T-helper 1 cell (primary cell): ENCODE measurements around the gene RPTOR.

Experiments used
- DNase-seq, 5 donors: peaks; one replicate each; pipeline ENCODE4 v3.0.0-alpha.2; 2012 to 2020

RPTOR gene

GRCh38 chr17:80822700-80823410 lies 278.2 kb downstream of the RPTOR start:
- peak in 1 of 5 donors; percentile 44 for DNase-seq

- DNase-seq = no peak
These were observed 280.2 kb downstream of the RPTOR start for GRCh38 chr17:80824549-80825470.

- no peak for DNase-seq
These were observed 281.1 kb downstream of the RPTOR start for GRCh38 chr17:80825471-80826345.

- no peak for DNase-seq
These were observed 281.8 kb downstream of the RPTOR start for GRCh38 chr17:80826346-80826954.

- peak in 1 of 5 donors; percentile 47 for DNase-seq
These were observed 282.5 kb downstream of the RPTOR start for GRCh38 chr17:80826955-80827645.

GRCh38 chr17:80827646-80828643 lies 283.3 kb downstream of the RPTOR start:
- no peak for DNase-seq

- DNase-seq = no peak
These were observed 284.7 kb downstream of the RPTOR start for GRCh38 chr17:80829166-80829813.

GRCh38 chr17:80830020-80830780 lies 285.6 kb downstream of the RPTOR start:
- DNase-seq = no peak

- no peak for DNase-seq
These were observed 286.9 kb downstream of the RPTOR start for GRCh38 chr17:80831491-80831890.

- DNase-seq = no peak
These were observed 287.6 kb downstream of the RPTOR start for GRCh38 chr17:80832266-80832676.

GRCh38 chr17:80832888-80833583 lies 288.4 kb downstream of the RPTOR start:
- DNase-seq = peak; percentile 25 to 93 (median 43)

- no peak for DNase-seq
These were observed 289.6 kb downstream of the RPTOR start for GRCh38 chr17:80833952-80834892.

- DNase-seq = no peak
These were observed 290.2 kb downstream of the RPTOR start for GRCh38 chr17:80834893-80835275.

- no peak for DNase-seq
These were observed 291.4 kb downstream of the RPTOR start for GRCh38 chr17:80835816-80836657.

- DNase-seq = no peak
These were observed 292.0 kb downstream of the RPTOR start for GRCh38 chr17:80836658-80836965.

- no peak for DNase-seq
These were observed 292.4 kb downstream of the RPTOR start for GRCh38 chr17:80836971-80837481.
